Effector memory CD8-positive, alpha-beta T cell (primary cell): ENCODE results near the gene CD81.

Experiments used
- ATAC-seq: fragments of 150-1000 bp; cut with Tn5 transposase; replicated peaks from 2 replicates; pipeline ENCODE4 v1.10.0; 2021; ENCODE audit warnings: mild to moderate bottlenecking, moderate library complexity
- DNase-seq, 3 experiments: peaks; one replicate each; pipeline ENCODE4 v3.0.0; 2021
- H3K27ac Mint-ChIP-seq, 2 donors: one replicate each; pipeline ENCODE4 v1.8.0; 2022; ENCODE audit warnings: mild to moderate bottlenecking in 2 of 2, mixed read lengths in 2 of 2, moderate library complexity in 2 of 2
- H3K27me3 Mint-ChIP-seq, 2 donors: one replicate each; pipeline ENCODE4 v1.8.0; 2022; ENCODE audit warnings: mixed read lengths in 2 of 2
- H3K36me3 Mint-ChIP-seq: one replicate; pipeline ENCODE4 v1.8.0; 2022; ENCODE audit warnings: mild to moderate bottlenecking, moderate library complexity, mixed read lengths; ENCODE audit not compliant: insufficient read depth
- H3K4me1 Mint-ChIP-seq, 2 donors: one replicate each; pipeline ENCODE4 v1.8.0; 2022; ENCODE audit warnings: low read depth in 2 of 2, mixed read lengths in 2 of 2
- H3K4me3 Mint-ChIP-seq, 2 donors: one replicate each; pipeline ENCODE4 v1.8.0; 2022; ENCODE audit warnings: mild to moderate bottlenecking in 2 of 2, mixed read lengths in 2 of 2, moderate library complexity in 2 of 2
- H3K9me3 Mint-ChIP-seq, 2 donors: one replicate each; pipeline ENCODE4 v1.8.0; 2022; ENCODE audit warnings: mixed read lengths in 2 of 2

CD81 gene

GRCh38 chr11:2422461-2423156, 45.5 kb downstream of the CD81 start:
- H3K4me1 Mint-ChIP-seq, result peaks cover 0 to 3% of the 10 kb centered on the region in 2 donors
- no peaks in the 10 kb centered on the region for H3K27me3 Mint-ChIP-seq
- DNase-seq, result no peak
- H3K36me3 Mint-ChIP-seq, result no peaks in the 10 kb centered on the region
- no peak overlapping the region for H3K27ac Mint-ChIP-seq
- no peak overlapping the region for H3K4me3 Mint-ChIP-seq
- no peak for ATAC-seq
- no peaks in the 10 kb centered on the region for H3K9me3 Mint-ChIP-seq

DNA sequence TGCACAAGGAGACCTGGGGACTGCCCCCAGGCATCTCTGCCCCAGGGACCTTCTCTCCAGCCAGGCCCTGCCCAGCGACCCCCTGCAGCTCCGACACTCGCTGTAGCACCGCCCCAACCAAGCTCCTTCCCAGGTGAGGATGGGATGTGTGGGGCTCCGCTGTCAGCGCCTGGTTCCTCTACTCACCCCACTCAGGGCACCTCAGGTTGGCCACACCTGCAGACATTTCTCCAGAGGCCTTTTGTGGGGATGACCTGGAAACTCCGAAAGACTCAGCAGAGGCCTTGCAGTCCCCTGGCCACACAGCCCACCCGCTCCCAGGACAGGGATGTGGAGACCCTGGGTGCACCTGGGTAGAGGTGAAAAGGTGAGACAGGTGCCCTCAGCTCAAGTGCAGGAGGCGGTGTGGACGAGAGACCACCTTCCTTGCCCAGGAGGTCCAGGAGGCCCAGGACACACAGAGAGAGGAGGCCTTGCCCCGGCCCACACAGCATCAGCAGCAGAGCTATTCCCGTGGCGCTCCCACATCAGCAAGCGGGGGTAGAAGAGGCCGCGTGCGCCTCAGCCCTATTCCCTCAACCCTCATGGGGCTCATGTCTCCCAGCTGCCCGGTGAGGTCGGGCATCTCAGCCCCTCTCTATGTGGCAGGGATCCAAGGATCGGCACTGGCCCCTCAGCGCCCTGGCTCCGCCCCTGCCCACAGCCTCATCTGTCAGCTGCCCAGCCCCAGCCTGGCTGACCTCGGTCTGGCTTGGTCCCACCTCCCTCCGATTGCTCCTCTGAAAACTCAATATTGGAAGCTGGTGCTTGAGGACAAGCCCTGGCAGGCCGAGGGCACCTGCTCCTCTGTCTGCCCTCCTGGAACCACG, 46.3 kb downstream of the CD81 start:
- peaks cover 0 to 3% of the 10 kb centered on the region in 2 donors for H3K4me1 Mint-ChIP-seq
- no peaks in the 10 kb centered on the region for H3K27me3 Mint-ChIP-seq
- no peak overlapping the region for H3K4me3 Mint-ChIP-seq
- ATAC-seq (no peak), DNase-seq (no peak)
- no peaks in the 10 kb centered on the region for H3K36me3 Mint-ChIP-seq
- H3K9me3 Mint-ChIP-seq, result no peaks in the 10 kb centered on the region
- H3K27ac Mint-ChIP-seq, result no peak overlapping the region

- DNase-seq (no peak), ATAC-seq (no peak)
- Mint-ChIP-seq H3K27ac (no peak overlapping the region), H3K36me3 (no peaks in the 10 kb centered on the region), H3K4me1 (peaks cover 0 to 3% of the 10 kb centered on the region in 2 donors), H3K4me3 (no peak overlapping the region), H3K27me3 (no peaks in the 10 kb centered on the region), H3K9me3 (no peaks in the 10 kb centered on the region)
These were observed 47.8 kb downstream of the CD81 start for GRCh38 chr11:2424811-2425495.

DNA sequence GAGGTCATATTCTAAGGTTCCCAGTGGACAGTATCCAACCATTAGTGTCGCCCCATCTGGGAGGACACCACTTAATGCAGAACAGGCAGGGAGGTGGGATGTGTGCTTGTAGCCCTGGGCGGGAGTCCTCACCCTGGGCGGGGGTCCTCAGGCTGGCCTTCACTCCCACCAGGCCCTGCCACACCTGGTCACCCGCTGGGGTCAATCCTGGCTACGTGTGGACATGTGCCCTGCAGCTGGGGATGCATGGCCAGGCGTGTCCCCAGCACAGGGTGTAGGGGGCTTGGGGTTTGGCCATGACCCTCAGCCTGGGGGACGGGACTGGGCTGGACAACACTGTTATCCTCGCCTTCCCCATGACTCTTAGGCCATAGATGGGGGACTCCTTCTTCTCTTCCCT, 48.4 kb downstream of the CD81 start:
- no peak overlapping the region for H3K27ac Mint-ChIP-seq
- H3K4me3 Mint-ChIP-seq, result no peak overlapping the region
- ATAC-seq (no peak), DNase-seq (no peak)
- no peaks in the 10 kb centered on the region for H3K27me3 Mint-ChIP-seq
- H3K4me1 Mint-ChIP-seq, result peaks cover 0 to 2% of the 10 kb centered on the region in 2 donors
- no peaks in the 10 kb centered on the region for H3K36me3 Mint-ChIP-seq
- H3K9me3 Mint-ChIP-seq, result no peaks in the 10 kb centered on the region

GRCh38 chr11:2426221-2426620, 49.1 kb downstream of the CD81 start:
- Mint-ChIP-seq H3K27ac (no peak overlapping the region), H3K4me3 (no peak overlapping the region), H3K27me3 (no peaks in the 10 kb centered on the region), H3K36me3 (no peaks in the 10 kb centered on the region), H3K9me3 (no peaks in the 10 kb centered on the region), H3K4me1 (no peaks in the 10 kb centered on the region)
- ATAC-seq (no peak), DNase-seq (no peak)

- DNase-seq (no peak), ATAC-seq (no peak)
- no peak overlapping the region for H3K27ac Mint-ChIP-seq
- H3K27me3 Mint-ChIP-seq, result no peaks in the 10 kb centered on the region
- H3K36me3 Mint-ChIP-seq, result peaks cover 3% of the 10 kb centered on the region
- H3K4me1 Mint-ChIP-seq, result peaks cover 0 to 4% of the 10 kb centered on the region in 2 donors
- no peaks in the 10 kb centered on the region for H3K9me3 Mint-ChIP-seq
- no peak overlapping the region for H3K4me3 Mint-ChIP-seq
These were observed 49.9 kb downstream of the CD81 start for GRCh38 chr11:2426826-2427521.

DNA sequence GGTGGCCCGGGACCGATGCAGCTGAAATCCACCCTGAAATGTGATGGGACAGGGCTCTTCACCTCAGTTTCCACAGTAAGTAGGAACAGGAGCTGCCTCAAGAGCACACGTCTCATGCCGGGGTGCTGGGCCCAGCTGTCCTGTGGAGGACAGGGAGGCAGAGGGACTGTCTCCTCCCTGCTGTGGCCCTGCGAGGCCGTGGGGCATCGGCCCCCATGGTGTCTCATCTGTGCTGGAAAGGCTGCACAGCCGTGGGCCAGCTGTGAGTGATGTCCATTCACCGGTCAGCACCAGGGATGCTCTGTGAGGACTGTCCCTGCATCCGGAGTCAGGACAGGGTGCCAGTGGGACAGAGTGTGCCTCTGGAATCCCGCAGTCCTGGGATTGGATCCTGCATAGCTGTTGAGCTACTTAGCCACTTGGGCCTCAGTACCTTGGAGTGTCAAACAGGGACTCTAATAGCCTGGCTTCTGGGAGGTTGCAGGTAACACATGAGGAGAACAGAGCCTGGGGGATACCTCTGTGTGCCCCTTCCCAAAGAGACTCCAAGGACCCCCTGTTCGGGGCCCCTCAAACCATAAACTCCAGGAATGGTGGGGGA, 50.7 kb downstream of the CD81 start:
- ATAC-seq, result no peak
- H3K9me3 Mint-ChIP-seq, result no peaks in the 10 kb centered on the region
- no peak overlapping the region for H3K4me3 Mint-ChIP-seq
- H3K27ac Mint-ChIP-seq, result no peak overlapping the region
- no peak for DNase-seq
- peaks cover 0 to 4% of the 10 kb centered on the region in 2 donors for H3K4me1 Mint-ChIP-seq
- H3K27me3 Mint-ChIP-seq, result no peaks in the 10 kb centered on the region
- H3K36me3 Mint-ChIP-seq, result peaks cover 3% of the 10 kb centered on the region

DNA sequence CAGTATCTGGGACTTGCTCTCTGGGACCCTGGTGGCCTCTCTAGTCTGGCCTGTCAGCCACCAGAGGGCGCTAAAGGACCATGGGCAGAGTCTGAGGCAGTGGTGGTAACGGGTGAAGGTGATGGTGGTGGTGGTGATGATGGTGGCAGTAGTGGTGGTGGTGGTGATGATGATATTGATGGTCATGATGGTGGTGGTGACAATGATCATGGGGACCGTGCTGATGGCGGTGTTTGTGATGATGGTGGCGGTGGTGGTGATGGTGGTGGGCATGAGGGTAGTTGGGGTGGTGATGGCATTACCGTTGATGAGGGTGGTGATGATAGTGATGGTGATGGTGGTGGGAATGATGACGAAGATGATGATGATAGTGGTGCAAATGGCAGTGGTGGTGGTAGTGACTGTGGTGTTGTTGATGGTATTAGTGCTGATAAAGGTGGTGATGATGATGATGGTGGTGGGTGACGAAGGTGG, 51.2 kb downstream of the CD81 start:
- H3K27ac Mint-ChIP-seq, result no peak overlapping the region
- H3K4me3 Mint-ChIP-seq, result no peak overlapping the region
- no peaks in the 10 kb centered on the region for H3K9me3 Mint-ChIP-seq
- ATAC-seq, result peak; percentile 86
- DNase-seq, result peak; percentile 86 to 91 (median 88)
- H3K4me1 Mint-ChIP-seq, result peaks cover 0 to 4% of the 10 kb centered on the region in 2 donors
- H3K36me3 Mint-ChIP-seq, result peaks cover 3% of the 10 kb centered on the region
- no peaks in the 10 kb centered on the region for H3K27me3 Mint-ChIP-seq

GRCh38 chr11:2431395-2431794, 54.3 kb downstream of the CD81 start:
- peak overlapping the region in 1 of 2 donors; percentile 46 for H3K27ac Mint-ChIP-seq
- DNase-seq (no peak), ATAC-seq (no peak)
- H3K4me1 Mint-ChIP-seq, result peaks cover 0 to 4% of the 10 kb centered on the region in 2 donors
- peaks cover 3% of the 10 kb centered on the region for H3K36me3 Mint-ChIP-seq
- H3K27me3 Mint-ChIP-seq, result no peaks in the 10 kb centered on the region
- no peaks in the 10 kb centered on the region for H3K9me3 Mint-ChIP-seq
- no peak overlapping the region for H3K4me3 Mint-ChIP-seq

GRCh38 chr11:2432171-2432621, 55.1 kb downstream of the CD81 start:
- Mint-ChIP-seq H3K27ac (no peak overlapping the region), H3K36me3 (peaks cover 3% of the 10 kb centered on the region), H3K9me3 (no peaks in the 10 kb centered on the region), H3K4me1 (peaks cover 0 to 4% of the 10 kb centered on the region in 2 donors), H3K4me3 (no peak overlapping the region), H3K27me3 (peaks cover 0 to 3% of the 10 kb centered on the region in 2 donors)
- DNase-seq (no peak), ATAC-seq (no peak)

DNA sequence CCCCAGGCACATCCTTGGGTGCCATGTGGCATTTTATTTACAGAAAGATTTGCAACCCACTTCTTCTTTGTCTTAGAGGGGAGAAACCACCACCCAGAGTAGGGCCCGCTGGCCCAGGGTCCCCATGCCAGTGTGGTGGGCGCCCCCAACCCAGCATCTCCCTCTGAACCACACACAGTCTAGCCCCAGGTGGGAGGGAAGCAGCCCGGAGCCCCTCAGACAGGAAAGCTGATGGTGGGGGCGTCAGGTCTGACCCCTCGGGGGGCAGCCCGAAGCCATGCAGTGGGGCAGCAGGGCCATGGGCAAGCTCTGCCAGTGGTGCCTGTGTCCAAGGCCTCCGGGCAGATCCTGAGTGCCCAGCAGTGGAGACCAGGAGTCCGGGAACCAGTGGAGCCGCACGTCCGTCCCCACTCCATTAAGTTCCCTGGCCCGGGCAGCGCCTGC, 55.5 kb downstream of the CD81 start:
- no peak for ATAC-seq
- Mint-ChIP-seq H3K36me3 (peaks cover 3% of the 10 kb centered on the region), H3K9me3 (no peaks in the 10 kb centered on the region), H3K4me1 (peaks cover 0 to 4% of the 10 kb centered on the region in 2 donors), H3K4me3 (no peak overlapping the region), H3K27ac (no peak overlapping the region), H3K27me3 (peaks cover 4 to 7% of the 10 kb centered on the region in 2 donors)
- DNase-seq, result no peak

DNA sequence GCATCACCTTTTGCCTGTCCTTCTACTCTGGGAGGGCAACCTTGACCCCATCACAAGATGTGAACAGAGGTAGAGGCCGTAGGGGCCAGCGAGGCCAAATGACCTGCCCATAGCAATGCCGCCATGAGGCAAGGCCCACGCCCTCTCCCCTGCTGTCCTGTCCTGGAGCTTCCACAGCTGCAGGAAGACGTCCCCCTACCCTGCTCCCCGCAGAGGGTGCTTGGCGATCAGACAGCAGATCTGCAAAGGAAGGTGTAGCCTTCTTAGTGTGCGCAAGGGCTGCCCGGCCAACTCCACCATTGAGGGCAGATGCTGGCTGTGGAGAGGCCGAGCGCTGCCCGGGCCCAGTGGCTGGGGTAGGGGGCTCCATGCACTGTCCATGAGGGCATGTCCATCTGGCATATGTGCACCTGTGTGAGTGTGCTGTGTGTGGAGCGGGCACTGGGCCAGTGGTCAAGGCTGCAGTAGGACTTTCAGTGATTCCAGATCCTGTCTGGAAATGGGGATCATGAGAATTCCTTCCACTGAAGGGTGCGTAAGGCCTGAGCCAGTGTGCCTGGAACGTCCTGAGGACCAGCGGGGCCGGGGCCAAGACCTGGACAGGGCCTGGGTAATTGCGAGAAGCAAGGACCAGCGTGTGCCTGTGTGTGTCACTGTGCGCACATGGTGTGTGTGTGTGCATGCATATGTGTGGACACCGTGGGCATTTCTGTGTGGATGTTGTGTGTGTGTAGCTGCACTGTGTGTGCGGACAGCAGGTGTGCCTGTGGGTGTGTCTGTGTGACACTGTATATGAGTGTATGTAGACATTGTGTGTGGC, 56.2 kb downstream of the CD81 start:
- Mint-ChIP-seq H3K27me3 (peaks cover 8 to 11% of the 10 kb centered on the region in 2 donors), H3K36me3 (peaks cover 3% of the 10 kb centered on the region), H3K9me3 (no peaks in the 10 kb centered on the region), H3K27ac (no peak overlapping the region), H3K4me1 (peaks cover 0 to 4% of the 10 kb centered on the region in 2 donors), H3K4me3 (no peak overlapping the region)
- ATAC-seq, result no peak
- DNase-seq, result no peak
